Stimulated activated CD4-positive, alpha-beta T cell treated with anti-CD3 and anti-CD28 coated beads, Interleukin-15, amount 100 ng/mL, for 48 hours (primary cell): ENCODE measurements around the gene ATP10A.

Experiments used
- DNase-seq, 2 donors: peaks; one replicate each; pipeline ENCODE4 v3.0.0-alpha.2; 2020; ENCODE audit warnings: low read depth in 2 of 2

The ATP10A gene, protein sequence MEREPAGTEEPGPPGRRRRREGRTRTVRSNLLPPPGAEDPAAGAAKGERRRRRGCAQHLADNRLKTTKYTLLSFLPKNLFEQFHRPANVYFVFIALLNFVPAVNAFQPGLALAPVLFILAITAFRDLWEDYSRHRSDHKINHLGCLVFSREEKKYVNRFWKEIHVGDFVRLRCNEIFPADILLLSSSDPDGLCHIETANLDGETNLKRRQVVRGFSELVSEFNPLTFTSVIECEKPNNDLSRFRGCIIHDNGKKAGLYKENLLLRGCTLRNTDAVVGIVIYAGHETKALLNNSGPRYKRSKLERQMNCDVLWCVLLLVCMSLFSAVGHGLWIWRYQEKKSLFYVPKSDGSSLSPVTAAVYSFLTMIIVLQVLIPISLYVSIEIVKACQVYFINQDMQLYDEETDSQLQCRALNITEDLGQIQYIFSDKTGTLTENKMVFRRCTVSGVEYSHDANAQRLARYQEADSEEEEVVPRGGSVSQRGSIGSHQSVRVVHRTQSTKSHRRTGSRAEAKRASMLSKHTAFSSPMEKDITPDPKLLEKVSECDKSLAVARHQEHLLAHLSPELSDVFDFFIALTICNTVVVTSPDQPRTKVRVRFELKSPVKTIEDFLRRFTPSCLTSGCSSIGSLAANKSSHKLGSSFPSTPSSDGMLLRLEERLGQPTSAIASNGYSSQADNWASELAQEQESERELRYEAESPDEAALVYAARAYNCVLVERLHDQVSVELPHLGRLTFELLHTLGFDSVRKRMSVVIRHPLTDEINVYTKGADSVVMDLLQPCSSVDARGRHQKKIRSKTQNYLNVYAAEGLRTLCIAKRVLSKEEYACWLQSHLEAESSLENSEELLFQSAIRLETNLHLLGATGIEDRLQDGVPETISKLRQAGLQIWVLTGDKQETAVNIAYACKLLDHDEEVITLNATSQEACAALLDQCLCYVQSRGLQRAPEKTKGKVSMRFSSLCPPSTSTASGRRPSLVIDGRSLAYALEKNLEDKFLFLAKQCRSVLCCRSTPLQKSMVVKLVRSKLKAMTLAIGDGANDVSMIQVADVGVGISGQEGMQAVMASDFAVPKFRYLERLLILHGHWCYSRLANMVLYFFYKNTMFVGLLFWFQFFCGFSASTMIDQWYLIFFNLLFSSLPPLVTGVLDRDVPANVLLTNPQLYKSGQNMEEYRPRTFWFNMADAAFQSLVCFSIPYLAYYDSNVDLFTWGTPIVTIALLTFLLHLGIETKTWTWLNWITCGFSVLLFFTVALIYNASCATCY (N-terminal part only)

DNA sequence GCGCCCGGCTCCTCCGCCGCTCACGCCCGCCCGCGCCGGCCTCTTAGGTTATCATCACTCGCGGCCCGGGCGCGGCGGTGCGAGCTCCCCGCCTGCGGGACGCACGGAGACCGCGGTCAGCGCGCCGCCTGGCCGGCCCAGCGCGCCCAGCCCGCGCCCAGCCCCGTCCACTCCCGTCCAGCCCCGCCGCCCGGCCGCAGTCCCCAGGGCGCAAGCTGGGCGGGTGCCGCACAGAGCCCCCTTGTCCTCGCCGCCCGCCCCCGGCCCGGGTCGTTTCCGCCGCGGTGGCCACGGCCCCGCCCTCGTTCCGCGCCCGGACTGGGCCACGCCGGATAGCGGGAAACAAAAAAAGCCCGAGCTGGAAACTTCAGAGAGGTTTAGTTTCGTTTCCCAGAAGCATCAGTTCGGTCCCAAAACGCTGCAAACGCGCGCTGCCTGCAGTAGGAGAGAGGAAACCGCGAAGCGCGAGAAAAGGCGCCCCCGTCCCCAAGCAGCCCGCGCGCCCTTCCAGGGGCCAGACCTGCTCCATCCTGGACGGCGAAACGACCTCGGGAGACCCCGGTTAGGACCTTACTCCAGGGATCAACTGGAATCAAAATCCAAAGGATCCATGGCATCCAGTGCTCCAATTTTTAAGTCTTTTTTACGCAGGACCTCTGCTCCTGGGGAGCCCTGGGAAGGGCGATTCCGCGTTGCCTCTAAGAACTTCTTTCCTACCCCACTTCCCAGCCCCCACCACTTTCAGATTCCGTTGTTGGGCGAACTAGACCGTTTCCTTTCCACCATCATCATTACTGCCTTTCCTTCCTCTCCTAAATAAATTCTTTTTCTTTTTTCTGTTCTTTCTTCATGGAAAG is at the start of gene ATP10A:
Gene ATP10A (minus strand): TSS at position 217 of the 857 bp plus-strand sequence. CDS start 231 bp downstream, outside the sequence.
- DNase-seq, result no peak

DNA sequence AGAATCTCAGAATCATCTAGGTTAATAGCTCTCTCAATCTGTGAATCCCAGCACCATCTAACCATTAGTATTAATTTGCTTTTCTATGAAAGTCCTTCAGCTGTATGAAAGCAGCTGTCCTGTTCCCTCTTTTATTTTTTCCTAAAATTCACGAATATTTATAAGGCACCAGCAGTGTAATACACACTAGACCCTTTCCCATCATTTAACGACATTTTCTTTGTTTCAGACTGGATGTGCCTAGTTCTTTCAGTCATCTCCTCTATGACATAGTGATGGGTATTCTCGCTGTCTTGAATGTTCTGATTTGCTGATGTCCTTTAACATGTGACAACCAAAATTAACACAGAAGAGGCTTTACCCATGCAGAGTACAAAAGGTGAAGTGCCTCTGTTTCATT is 48.9 kb upstream of the ATP10A start:
- DNase-seq, result no peak

DNA sequence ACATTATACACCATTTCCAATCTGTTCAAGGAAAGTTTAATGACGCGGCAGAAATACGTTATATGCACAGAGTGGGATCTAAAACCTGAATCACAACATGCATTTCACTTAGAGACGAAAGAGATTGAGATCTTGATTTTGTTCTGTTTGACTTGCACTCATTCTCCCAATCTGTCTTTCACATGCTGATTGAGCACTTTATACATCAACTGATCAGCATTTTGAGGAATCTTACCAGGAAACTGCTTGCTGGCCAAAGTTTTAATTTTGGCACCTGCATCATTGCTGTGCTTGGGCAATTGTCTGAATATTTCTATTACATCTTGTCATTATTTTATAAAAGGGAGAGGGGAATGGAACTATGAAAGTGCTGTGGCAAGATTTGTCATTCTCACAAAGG is 47.7 kb upstream of the ATP10A start:
- no peak for DNase-seq

DNA sequence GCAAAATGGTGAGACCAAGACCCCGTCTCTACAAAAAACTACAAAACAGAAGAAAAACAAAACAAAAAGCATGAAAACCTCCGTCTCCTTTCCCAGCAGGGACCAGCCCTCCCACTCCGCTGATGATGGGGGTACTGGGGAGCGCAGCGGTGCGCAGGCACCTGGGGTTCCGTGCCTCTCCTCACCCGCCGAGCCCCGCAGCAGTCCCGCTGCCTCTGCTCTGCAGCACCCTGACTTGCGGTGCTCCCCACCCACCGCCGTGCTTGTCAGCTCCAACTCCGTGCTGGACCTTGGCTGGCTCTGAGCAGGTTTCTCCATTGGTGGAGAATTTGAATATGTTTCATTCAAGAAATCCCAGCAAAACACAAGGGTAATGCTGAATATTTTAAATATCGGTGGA is 46.7 kb upstream of the ATP10A start:
- DNase-seq, result no peak

DNA sequence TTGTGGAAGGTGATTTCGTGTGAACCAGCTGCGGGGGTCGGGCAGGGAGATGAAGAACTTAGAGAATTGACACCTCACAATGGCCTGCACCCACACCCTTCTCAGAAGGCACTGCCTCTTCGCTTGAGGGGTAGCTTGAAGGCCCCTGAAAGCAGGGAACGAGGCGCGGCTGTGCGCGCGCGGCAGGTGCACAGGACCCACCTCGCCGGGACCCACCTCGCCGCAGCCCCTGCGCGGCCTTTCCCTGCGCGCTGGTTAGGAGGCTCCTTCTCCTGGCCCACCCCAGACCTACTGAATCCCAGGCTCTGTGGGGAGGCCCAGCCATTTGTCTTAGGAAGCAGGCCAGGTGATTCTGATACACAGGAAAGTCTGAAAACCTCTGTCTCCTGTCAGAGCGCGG is 46.2 kb upstream of the ATP10A start:
- no peak for DNase-seq

DNA sequence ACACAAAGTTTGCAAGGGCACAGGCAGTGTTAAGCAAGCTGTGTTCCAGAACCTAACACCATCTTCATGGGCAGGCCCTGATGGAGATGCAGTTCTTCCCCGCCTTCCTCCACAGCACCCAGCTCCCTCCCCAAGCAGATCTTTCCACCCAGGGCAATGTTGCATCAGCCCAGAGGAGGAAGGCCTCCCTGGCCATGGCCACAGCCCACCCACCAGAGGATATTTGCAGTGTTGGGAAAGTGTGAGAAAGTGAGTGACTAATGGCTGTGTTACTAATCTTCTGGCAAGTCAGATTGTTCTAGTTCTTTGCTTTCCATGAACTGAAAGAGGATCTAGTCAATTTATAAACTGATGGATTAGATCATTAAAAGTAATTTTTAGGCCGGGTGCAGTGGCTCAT is 42.0 kb upstream of the ATP10A start:
- DNase-seq, result peak; percentile 20 to 27

DNA sequence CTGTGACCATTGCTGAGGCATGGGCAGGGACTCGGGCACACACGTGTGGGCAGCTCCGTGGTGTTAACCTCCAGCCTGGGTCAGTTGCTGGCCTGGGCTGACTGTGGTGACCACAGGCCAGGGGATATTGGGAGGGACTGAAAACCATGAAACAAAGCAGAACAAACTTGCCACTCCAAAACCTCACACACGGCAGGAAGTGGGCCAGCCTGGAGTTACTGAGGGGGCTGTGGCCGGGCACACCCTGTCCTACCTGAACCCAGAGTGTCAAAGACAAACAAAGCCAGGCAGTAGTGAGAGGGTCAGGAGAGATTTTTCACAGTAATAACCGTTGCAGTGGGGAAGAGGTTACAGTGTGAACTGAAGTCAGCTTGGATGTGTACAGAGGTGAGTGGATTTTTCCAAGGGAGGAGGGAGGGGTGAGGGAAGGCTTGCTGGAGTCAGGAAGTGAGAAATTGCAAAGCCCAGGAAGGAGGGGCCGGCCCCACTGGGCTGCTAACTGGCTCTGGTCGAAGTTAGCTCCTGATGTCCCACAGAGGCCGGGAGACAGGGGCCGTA is 40.0 kb upstream of the ATP10A start:
- DNase-seq, result no peak

DNA sequence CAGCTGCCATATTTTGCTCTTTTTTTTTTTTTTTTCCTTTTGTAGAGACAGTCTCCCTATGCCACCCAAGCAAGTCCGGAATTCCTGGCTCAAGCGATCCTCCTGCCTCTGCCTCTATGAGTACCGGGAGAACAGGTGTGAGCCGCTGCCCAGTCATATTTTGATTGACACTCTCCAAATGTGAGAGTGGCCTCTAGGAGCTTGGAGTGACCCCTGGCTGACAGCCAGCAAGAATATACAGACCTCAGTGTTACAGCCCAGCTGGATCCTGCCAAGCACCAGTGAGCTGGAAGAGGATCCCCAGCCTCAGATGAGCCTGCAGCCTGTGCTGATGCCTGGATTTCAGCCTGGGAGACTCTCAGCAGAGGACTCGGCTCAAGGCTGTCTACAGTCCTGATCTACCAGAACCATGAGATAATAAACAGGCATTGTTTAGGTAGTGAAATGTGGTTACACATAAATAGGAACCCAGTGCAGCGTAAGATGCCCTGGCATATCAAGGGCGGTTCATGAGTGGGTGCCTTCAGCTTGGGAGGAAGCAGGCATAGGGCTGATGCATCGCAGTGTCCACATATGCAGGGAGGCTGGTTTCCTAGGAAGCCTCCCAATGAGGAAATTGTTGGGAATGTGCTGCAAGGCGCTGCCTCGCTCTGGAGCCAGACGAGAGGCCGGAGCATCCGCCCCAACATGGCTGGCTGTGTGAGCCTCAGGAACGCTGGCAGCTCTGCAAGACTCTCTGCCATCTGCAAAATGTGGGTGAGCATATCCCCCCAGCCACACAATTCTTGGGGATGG is 38.9 kb upstream of the ATP10A start:
- DNase-seq, result no peak

DNA sequence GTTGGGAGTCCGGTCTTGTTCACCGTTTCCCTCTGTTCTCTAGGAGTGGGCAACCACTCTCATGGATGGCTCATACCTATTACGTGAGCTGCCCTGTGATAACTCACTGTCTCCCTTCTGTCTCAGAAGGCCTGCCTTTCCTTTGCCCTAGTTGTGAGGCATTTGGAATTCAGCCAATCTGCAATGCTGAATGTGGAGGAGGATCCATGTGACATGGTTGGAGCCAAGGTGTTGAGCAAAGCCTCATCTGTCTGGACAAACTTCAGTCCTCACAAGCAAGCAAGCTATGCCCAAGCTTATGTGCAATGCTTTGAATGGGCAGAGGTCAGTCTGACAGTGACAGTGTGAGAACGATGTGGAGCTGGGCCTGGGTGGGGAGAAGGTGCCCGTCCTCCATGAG is 37.8 kb upstream of the ATP10A start:
- DNase-seq, result no peak

DNA sequence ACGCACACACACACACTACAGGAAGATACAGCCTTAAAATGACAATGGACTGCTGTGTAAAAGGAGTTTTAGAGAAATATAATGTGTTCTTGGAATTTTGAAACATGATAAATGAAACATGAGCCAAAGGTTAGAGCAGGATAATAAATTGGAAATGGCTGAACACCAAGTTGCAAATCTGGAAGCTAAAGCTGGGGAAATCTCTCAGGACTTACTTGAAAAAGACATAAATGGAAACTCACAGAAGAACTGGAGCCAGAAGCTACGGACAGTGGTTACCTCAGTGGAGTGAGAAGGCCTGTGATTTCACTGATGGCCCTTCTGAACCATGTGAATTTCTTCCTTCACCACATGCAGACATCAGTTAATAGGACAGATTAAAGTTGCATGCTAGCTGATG is 37.3 kb upstream of the ATP10A start:
- DNase-seq, result no peak

DNA sequence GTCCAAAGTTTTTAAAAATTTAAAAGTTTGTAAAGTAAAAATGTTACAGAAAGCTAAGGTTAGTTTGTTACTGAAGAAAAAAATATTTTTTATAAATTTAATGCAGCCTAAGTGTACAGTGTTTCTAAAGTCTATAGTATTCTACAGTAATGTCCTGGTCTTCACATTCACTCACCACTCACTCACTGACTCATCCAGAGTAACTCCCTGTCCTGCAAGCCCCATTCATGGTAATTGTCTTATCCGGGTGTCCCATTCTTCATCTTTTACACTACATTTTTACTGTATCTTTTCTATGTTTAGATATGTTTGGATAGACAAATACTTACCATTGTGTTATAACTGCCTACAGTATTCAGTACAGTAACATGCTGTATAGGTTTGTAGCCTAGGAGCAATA is 36.7 kb upstream of the ATP10A start:
- DNase-seq, result no peak

DNA sequence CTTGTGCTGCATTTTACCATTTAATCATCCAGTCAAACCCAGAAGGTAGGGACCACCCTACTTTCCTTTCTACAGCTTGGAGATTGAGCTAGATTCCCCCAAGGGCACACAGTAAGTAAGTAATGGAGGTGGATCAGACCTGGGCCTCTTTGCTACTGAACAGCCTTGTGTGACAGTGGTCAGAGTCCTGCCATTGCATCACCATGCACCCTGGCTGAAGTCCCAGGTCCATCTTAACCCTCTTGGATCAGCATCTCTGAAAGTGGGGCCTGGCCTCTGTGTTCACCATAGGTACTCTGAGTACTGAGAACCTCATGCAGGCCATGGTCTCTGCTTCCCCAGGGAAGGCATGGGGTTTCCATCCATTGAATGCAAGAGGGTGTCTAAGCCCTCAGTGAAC is 34.5 kb upstream of the ATP10A start:
- no peak for DNase-seq

DNA sequence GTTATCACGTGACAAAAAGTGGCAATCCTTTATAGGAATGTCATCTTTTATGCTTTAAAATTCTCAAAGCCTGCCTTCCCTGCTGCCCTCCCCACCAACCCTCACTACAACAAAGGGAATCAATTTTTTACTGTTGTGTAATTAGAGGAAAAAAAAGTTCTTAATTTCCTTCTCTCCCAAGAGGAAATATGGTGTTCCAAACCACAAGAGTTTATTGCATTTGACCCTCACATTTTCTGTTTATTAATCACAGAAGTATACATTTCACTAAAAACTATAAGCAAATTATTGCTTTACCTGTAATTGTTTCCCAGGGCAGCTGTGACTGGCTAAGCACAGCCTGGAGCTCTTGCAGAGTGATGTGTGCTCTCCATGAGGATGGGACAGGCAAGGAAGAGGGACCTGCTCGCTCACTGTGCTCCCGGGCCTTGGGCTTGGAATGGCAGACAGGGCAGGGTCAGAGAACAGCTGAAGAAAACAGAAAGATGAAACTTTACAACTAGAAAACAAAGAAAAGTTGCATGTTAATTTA is 31.3 kb upstream of the ATP10A start:
- no peak for DNase-seq

DNA sequence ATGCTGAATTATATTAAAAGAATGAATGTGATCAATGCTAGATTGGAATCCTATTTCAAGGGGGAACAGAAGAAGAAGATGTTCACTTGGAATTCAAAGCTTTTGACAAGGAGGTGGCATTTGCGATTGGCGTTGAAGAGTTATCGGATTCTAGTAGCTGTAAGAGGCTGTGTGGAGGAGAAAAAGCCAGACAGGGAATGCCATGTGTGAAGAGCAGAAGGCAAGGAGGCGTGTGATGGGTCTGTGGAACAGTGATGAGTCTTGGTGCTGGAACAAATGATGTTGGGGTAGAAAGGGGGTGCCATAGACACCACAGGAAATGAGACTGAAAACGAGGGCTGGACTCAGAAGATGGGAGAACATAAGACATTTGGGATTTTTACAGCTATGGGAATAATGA is 30.5 kb upstream of the ATP10A start:
- DNase-seq, result no peak

DNA sequence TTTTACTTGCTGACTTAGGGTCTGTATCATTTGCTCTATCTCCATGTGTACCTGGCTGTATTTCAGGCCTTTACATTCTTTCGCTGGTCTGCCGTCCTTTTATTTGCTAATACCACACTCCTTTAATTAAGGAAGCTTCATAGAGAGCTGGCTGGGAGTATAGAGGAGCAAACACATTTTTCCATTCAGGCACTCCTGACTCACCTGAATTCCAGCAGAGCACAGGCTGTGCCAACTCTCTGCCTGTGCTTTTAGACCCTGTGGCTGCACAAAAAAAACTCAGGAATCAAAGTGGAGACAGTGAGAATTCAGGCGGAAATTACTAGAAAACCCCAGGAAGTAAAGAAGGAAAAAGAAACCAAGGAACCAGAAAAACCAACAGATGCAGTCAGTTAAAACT is 29.0 kb upstream of the ATP10A start:
- no peak for DNase-seq

DNA sequence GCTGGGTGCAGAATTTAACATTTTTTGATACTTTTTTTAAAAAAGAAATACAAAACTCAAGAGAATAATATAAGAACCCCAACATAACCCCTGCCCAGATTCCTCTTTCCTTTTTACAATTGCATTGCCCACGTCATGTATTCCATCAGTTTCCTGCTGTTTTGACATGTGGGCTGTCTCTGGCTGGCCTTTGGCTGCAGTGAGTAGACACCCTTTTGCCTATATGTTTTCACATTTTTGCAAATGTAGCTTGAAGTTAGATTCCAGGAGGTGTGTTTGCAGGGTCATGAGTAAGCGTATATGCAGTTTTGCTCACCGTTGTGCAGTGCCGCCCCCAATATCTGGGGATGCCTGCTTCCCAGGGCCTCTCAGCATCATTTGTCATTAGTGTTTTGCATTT is 28.0 kb upstream of the ATP10A start:
- no peak for DNase-seq

DNA sequence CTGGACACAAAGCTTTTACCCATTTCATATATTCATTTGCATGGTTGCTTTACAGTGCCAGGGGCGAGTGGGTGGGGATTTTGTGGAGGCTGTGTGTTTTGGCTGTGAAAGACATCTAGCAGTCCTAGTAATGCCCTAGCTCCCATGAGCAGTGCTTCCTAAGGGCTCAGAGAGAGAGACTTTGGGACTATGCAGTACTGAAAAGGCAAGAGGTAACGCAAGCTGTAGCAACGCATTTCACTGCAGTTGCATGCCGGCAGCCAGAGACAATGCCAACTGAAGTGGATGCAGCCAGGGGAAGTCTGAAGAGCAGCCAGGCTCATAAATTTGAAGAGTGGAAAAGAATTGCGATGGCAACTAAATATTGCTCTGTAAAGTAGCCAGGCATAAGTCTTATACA is 27.4 kb upstream of the ATP10A start:
- no peak for DNase-seq

DNA sequence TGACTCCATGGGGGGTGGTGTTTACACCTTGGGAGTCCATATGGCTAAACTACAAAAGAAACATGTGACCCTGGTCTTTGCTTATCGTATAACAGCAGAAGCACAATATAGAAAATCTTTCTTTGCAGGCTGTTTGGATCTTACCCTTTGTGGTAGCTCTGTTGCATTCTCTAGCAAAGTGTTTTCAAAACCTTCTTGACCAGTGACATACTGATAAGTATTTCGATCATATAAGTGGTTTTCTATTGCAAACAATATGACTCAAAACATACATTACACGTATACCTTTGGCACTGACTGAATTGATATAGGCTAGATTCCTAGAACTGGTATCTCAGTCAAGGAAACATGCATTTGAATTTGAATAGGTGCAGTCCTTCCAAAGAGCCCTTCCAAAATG is 24.7 kb upstream of the ATP10A start:
- DNase-seq, result no peak

DNA sequence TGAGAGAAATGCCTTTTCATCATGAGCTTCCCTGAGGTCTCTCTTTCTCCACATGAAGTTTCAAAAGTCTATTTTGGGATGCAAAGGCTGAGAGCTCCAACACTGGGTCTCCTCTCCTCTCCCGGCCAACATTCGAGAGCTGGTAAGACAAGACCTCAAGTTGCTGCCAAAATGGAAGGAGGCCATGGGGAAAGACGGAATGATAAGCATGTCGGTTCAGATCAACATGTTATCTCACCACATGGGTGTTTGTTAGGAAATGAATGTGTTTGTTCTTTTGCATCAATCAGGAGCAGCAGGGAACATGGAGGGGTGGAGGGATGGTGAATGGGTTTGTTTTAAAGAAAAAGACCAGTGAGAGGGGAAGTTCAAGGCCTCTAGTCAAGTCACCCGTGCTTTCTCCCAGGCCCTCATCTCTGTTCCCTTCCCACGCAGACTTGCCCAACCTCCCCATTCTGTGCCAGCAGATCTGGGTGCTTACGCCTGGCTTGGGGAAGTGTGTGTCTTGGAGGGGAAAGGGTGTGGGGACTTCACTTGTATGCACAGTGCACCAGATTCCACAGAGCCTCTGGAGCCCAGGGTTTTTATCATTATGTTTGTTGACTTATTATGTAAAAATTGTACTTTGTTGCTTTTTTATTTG is 23.5 kb upstream of the ATP10A start:
- DNase-seq, result no peak
